GM21367 (cell line): Measurements from ENCODE around the gene KNDC1.

Experiments used
- ATAC-seq: cut with Tn5 transposase; IDR thresholded peaks from one replicate; pipeline ENCODE4 v1.9.1; 2021; ENCODE audit not compliant: unreplicated experiment

Gene KNDC1

DNA sequence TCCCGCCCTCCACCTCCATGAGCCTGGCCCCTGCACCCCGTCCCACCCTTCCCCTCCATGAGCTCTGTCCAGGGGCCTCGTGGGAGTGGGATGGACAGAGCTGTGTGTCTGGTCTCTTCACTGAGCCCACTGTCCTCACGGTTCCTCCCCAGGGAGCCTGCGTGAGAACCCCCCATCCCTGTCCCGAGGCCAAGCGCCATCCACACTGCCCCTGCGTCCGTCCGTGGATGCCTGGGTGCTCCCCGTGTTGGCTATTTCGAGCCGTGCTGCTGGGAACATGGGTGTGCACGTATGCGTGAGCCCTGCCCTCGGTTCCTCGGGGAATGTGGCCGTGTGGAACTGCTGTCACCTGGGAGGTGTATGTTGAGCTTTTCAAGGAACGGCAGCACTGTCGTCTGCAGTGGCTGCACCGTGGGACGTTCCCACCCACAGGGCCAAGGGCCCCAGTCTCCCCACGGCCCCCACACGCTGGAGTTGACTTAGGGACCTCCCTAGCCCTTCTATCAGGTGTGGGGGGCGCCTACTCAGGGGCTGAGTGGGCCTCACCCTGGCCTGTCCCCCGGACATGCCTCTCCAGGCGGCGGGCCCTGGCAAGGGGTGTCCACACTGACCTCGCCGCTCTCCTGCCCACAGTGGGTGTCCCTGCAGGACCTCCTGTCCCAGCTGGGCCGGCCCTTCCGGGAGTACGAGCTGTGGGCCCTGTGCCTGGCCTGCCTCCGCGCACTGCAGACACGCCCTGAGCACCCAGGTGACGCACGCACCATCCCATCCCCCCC is 28.1 kb downstream of the KNDC1 start:
- no peak for ATAC-seq

- ATAC-seq: no peak
Measured at GRCh38 chr10:133189256-133189655, 29.2 kb downstream of the KNDC1 start.

DNA sequence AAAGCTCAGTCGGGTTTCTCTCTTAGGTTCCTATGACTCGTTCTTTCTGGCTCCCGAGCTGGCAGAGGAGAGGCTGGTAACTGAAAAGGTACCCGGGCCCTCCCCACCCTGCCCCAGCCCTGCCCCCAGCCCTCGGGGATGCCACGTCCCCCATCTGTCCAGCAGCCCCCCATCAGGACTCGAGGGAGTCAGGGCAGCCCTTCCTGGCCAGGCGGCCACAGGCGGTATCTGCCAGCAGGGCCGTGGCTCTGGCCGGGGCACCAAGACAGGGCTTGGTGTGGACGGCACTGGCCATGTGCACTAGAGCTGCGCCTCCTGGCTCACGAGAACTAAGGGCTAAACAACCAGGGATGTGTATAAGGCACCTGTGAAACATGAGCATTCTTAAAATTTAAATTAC is 29.7 kb downstream of the KNDC1 start:
- no peak for ATAC-seq

DNA sequence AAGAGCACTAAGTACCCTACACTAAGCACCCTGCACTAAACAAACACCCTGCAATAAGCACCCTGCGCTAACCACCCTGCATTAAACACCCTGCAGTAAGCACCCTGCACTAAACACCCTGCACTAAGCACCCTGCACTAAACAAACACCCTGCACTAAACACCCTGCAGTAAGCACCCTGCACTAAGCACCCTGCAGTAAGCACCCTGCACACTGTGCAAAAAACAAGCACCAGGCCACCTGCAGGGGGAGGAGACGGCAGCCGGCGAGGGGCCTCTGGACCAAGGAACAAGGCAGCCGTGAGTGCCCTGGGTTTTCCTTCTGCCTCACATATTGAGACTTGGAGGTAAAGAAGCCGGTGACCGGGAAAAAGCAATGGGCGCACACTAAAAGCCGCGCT is 30.2 kb downstream of the KNDC1 start:
- ATAC-seq: no peak

DNA sequence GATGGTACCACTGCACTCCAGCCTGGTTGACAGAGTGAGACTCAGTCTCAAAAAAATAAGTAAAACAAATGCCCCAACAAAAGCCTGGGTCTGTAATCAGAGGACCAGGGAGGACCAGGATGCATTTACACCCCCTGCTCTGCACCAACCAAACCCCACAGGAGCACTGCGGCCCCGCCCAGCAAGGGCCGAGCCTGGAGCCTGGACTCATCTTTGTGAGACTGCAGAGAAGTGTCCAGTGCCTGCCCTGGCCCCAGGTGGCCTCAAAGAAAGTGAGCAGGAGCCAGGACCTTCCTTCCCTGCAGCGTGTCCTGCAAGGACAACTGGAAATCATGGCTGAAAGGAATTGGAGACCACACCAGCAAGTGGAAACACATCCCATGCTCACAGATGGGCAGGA is 31.6 kb downstream of the KNDC1 start:
- ATAC-seq: no peak

- ATAC-seq: no peak
Measured at GRCh38 chr10:133194151-133194550, 34.1 kb downstream of the KNDC1 start.

DNA sequence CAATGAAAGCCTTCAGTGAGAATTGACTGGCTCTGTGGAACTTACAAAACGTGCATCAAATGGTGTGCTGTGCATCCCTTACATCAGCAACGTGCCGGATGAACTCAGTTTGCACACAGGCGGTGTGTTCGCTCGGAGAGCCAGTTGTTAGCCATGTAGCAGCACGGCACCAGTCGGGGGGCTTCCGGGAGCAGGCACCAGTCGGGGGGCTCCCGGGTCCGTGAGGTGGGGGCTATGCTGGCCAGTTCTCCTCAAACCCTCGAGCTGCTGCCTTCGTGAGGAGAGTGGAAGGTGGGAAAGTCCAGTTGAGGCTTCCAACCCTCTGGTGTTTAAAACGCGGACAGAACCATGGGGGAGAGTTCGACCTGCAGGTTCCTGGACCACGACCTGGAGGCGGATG is 35.1 kb downstream of the KNDC1 start:
- no peak for ATAC-seq

DNA sequence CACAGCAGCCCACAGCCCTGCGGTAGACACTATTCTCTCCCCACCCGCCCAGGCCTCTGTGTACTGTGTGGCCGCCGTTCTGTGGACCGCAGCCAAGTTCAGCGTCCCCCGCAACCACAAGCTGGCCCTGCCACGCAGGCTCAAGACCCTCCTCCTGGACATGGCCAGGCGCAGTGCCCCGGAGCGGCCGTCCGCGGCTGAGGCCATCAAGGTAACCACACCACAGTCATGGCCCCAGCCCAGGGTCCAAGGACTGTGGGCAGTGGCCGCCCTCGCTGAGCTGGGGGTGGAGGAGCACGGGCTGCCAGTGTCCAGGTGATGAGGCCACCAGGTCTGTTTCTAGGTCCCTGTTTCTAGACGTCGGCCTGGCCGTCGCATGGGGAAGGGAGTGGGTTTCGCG is 35.6 kb downstream of the KNDC1 start:
- ATAC-seq: no peak

- ATAC-seq: no peak
Measured at GRCh38 chr10:133196221-133196915, 36.3 kb downstream of the KNDC1 start.

DNA sequence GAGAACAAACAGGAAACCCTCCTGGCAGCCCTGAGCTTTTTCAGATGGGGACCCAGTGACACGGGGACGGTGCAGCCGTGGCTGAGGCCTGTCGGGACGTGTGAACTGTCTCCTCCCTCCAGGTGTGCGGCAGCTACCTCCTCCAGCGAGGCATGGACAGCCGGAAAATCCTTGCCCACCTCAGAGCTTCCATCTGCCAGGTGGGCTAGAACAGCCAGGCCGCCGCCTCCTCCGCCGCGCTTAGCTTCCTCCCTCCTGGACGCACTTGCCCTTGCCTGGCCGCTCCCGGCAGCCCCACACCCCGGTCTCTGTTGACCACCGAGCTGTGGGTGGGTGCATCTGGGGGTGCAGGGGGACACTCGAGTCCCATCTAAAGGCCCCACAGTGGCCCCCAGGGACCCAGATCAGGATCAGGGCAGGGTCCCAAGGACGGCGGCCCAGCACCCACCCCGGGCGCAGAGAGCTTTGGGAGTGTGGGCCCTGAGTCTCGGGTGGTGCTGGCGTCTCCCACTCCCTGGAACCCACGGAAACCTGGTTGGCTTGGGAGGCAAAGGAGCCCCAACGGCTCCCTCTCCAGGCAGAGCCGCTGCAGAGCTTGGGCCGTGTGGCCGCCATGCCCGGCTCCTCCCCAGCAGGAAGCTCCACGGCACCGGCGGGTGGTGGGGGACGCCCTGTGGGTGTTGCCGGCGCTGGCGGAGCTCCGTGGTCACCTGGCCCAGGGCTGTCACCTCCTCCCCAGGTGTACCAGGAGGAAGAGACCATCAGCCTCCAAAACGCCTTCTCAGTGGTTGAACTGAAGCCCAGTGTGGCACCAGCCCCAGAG is 37.1 kb downstream of the KNDC1 start:
- no peak for ATAC-seq

DNA sequence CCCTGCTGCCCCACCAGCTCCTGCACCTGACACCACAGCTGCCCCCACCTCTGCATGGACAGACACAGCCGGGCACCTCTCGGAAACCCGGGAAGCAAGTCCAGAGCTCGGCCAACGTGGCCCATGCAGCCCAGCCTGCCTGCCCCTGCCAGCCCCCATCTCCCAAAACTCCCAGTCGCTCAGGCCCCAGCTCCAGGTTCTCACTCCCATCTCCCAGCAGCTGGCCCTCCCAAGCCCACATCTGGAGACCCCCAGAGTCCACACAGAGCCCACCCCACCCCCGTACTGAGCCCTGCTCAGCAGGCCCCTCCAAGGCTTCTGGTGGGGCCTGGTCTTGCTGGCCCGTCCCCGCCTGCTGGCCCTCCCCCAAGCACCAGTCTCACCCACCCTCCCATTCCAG is 37.8 kb downstream of the KNDC1 start:
- ATAC-seq: no peak

GRCh38 chr10:133198206-133198605 is 38.2 kb downstream of the KNDC1 start:
- no peak for ATAC-seq

DNA sequence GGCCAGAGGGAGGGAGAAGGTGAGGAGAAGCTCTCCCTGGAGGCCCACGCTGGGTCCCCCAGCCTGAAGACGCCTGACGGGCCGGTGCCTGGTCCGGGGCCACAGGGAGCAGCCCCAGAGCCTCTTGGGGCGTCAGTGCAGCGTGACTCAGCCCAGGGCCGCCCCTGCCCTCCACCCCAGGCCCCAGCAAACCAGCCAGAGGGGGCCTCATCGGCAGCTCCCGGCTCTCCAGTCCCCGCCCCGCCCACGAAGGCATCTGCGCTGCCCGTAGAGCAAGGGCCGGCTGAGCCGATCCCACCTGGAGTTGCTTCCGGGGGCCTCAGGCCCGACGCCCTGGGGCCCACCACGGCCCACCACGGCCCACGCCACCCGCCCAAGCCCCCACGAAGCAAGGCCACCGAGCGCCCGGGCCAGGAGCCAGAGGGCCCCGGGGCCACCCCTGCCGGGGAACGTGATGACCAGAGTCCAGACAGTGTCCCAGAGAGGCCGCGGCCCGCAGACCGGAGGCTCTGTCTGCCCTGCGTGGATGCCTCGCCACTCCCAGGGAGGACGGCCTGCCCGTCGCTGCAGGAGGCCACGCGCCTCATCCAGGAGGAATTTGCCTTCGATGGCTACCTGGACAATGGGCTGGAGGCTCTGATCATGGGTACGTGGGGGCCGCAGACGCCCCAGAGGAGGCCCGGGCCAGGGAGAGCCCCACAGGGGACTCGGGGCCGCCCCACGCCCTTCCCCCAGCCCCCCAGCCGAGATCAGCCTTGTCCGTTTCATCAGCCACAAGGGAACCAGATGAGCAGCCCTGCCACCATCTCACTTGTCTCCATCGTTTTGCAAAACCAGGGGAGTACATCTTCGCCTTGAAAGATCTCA is 38.8 kb downstream of the KNDC1 start:
- ATAC-seq: no peak

DNA sequence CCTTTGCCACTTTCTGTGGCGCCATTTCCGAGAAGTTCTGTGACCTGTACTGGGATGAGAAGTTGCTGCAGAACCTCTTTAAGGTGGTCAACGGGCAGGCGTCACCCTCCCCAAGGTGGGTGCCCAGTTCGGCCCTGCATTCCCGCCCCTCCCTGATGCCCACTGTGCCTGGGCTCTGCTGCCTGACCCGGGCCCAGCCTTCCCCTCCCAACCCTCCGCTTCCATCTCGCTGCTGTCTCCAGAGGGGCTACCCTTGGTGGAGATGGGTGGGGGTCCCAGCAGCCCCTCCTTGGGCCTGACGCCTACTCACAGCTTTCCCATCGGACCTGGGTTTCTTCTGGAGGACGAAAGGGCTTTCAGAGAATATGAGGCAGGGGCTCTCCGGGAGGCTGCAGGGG is 39.5 kb downstream of the KNDC1 start:
- ATAC-seq: no peak

DNA sequence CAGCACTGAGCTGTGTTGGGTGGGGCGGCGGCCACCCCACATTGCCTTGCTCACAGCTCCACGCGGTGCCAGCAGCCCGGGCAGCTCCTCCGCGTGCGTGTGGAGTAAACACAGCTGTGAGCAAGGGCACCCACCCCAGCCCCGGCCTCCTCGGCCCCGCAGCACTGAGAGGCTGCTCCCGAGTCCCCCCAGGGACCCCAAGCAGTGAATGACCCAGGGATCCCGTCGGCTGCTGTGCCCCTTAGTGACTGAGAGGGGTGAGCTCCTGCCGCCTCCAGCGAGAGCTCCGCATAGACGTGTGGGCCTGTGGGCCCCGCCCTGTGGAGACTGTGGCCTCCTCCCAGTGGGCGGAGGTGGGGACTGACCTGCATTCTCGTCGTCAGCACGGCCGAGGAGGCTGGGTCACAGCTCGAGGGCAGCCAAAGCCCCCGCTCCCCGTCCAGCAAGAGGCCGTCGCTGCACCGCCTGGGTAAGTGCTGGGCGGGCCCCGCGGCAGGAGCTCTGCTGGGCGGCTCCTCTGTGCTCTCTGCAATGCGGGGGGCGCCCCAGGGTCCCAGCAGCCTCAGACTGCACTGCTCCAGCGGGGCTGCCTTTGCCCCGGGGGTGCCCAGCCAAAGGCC is 40.1 kb downstream of the KNDC1 start:
- ATAC-seq: no peak

DNA sequence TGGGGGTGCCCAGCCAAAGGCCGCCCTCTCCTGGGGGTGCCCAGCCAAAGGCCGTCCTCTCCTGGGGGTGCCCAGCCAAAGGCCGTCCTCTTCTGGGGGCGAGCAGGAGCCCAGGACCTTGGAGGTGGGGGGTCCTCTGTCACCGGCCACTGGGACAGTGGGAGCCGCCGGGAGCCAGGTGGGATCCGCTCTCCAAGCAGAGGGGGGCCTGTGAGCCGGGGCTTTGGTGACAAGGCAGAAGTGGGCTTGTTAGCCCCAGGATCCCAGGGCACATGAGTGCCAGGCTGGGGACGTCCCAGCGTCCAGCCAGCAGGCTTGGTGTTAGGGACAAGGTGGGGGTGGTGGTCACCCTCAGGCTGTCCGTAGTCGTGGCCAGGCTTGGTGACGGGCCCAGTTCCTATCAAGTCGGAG is 40.6 kb downstream of the KNDC1 start:
- no peak for ATAC-seq

DNA sequence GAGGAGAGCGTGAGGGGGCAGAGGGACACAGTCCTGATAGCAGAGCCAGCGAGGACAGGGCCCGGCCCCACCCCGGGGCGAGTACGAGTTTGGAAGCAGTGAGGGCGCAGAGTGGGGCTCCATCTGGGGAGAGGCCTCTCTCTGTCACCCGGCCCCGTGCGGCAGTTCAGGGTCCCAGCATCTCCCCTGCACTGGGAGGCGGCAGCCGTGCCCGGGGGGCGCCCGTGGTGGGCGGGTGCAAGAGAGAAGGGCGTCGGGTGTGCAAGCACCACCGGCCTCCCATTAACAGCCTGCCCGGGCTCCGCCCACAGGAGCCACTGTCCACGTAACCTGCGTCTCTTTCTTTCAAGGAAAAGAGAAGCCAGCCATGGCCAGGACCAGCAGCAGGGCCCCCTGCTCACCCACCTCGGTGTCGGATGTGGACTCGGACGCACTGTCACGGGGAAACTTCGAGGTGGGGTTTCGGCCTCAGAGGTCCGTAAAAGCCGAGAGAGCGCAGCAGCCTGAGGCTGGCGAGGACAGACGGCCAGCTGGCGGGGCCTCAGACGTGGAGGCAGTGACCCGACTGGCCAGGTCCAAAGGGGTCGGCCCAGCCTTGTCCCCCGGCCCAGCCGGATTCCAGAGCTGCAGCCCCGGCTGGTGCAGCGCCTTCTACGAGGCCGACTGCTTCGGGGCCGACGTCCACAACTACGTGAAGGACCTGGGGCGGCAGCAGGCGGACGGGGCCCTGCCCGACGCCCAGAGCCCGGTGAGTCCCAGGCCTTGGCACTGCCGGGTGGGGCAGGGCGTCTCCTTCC is 41.3 kb downstream of the KNDC1 start:
- ATAC-seq: no peak

DNA sequence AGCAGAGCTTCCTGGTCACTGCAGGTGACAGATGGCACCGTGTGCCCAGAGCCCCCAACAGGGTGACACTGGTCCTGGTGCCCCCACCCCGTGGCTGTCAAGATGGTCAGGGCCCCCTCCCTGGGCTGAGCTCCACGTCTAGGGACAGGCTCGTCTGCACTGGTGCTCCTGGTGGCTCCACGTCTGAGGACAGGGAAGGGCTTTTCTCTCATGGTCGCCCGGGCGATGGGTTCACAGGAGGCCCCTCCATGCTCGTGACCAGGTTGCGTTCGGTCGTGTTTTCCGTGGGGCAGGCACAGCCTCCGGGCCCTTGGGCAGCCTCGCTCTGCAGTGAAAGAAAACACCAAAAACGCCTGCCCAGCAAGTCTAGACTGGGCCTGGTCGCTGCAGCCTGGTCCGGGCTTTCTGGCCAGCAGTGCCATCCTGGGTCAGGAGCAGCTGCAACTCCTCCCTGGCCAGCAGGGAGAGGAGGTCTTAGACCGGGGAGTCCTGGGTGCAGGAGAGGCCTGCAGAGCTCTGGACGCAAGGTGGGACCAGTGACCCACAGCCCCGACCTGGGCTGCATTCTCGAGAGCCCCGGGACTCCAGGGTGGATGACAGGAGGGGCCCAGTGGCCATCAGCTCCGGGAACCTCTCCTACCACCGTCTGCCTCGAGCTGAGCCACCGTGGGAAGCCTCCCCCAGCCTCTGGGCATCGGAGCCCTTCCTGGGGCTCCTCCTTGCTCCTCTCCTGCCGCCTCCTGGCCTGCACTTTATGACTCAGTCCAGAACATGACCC is 42.1 kb downstream of the KNDC1 start:
- ATAC-seq: no peak
